ENCODE results near the gene RAD54L2. TPM values are rescaled to one million over a fixed set of nuclear protein-coding genes. Genes with fewer than 3 reads are reported as not detected.

Gene RAD54L2
- polyA plus RNA-seq, 4 donors: 12.7 to 18.7 (median 15.3) TPM

Other genes starting within 250 kb of the RAD54L2 start
- 100 to 1,000 TPM; 120 to 144 (median 127) TPM for gene MANF, start 153.4 kb upstream of the RAD54L2 start, polyA plus RNA-seq (ENCODE audit: insufficient read length in 4 of 4)
- 10 to 100 TPM; 34.7 to 47.0 (median 41.2) TPM for gene RBM15B, start 147.4 kb upstream of the RAD54L2 start, polyA plus RNA-seq (ENCODE audit: insufficient read length in 4 of 4)
- gene DCAF1, start 38.7 kb upstream of the RAD54L2 start, polyA plus RNA-seq (ENCODE audit: insufficient read length in 4 of 4): 10 to 100 TPM; 27.1 to 30.8 (median 30.0) TPM
- gene TEX264, start 132.5 kb downstream of the RAD54L2 start, polyA plus RNA-seq (ENCODE audit: insufficient read length in 4 of 4): 10 to 100 TPM; 60.2 to 76.8 (median 66.8) TPM
- gene GRM2, start 168.3 kb downstream of the RAD54L2 start, polyA plus RNA-seq (ENCODE audit: insufficient read length in 4 of 4): under 1 TPM; 0.51 to 0.73 (median 0.59) TPM
- not detected for gene IQCF6, start 240.5 kb downstream of the RAD54L2 start, polyA plus RNA-seq (ENCODE audit: insufficient read length in 4 of 4)

All from left renal cortex interstitium (tissue), 4 donors.